DOHH2 (cell line): ENCODE results near the gene CD79A.

Source experiments
- H3F3A ChIP-seq: fragments of 200-600 bp; sonication (generic), shearing (Covaris generic); 2 replicates; pipeline ENCODE4 v1.6.0; 2016; ENCODE audit warnings: antibody characterized with exemption, mild to moderate bottlenecking; ENCODE audit not compliant: control insufficient read depth, insufficient read depth
- H3K27ac ChIP-seq: fragments of 200-600 bp; sonication (generic); 2 replicates; pipeline ENCODE4 v1.5.1; 2014; ENCODE audit warnings: low read depth, mild to moderate bottlenecking, low read length, moderate library complexity
- H3K27me3 ChIP-seq: fragments of 200-600 bp; sonication (generic); 2 replicates; pipeline ENCODE4 v1.6.1; 2014; ENCODE audit warnings: mild to moderate bottlenecking, low read length, mixed read lengths; ENCODE audit not compliant: control insufficient read depth
- H3K36me3 ChIP-seq: fragments of 200-600 bp; sonication (generic); 2 replicates; pipeline ENCODE4 v1.6.1; 2014; ENCODE audit warnings: mild to moderate bottlenecking, low read length, moderate library complexity, mixed read lengths; ENCODE audit not compliant: control insufficient read depth
- H3K4me1 ChIP-seq: fragments of 200-600 bp; sonication (generic); 2 replicates; pipeline ENCODE4 v1.6.1; 2014; ENCODE audit warnings: mild to moderate bottlenecking, low read length, mixed read lengths; ENCODE audit not compliant: control insufficient read depth
- H3K4me2 ChIP-seq: fragments of 200-600 bp; sonication (generic); 2 replicates; pipeline ENCODE4 v1.6.0; 2014; ENCODE audit warnings: mild to moderate bottlenecking, low read length, moderate library complexity
- H3K4me3 ChIP-seq: fragments of 200-600 bp; sonication (generic); 2 replicates; pipeline ENCODE4 v1.5.1; 2014; ENCODE audit warnings: mild to moderate bottlenecking, low read length, mixed read lengths
- H3K79me2 ChIP-seq: fragments of 200-600 bp; sonication (generic); 2 replicates; pipeline ENCODE4 v1.6.1; 2014; ENCODE audit warnings: mild to moderate bottlenecking, low read length, mixed read lengths; ENCODE audit not compliant: control insufficient read depth
- H3K9me2 ChIP-seq: fragments of 200-600 bp; sonication (generic); replicated peaks from 2 replicates; pipeline ENCODE4 v1.6.1; 2014; ENCODE audit warnings: mild to moderate bottlenecking, low read length, mixed read lengths; ENCODE audit not compliant: control insufficient read depth
- H3K9me3 ChIP-seq: fragments of 200-600 bp; sonication (generic); 2 replicates; pipeline ENCODE4 v1.6.1; 2014; ENCODE audit warnings: antibody characterized with exemption, low read length, mixed read lengths; ENCODE audit not compliant: control insufficient read depth, insufficient read depth
- H4K20me1 ChIP-seq: fragments of 200-600 bp; sonication (generic); 2 replicates; pipeline ENCODE4 v1.6.0; 2014; ENCODE audit warnings: low read depth, mild to moderate bottlenecking, antibody characterized with exemption, low read length, moderate library complexity; ENCODE audit not compliant: control insufficient read depth, insufficient read depth
- CTCF ChIP-seq: fragments of 200-600 bp; sonication (generic); IDR thresholded peaks from one replicate; pipeline ENCODE4 v1.5.1; 2014; ENCODE audit warnings: antibody characterized with exemption, mild to moderate bottlenecking, low read depth, low read length; ENCODE audit not compliant: poor library complexity, severe bottlenecking
- EZH2phosphoT487 ChIP-seq: fragments of 200-600 bp; sonication (generic); IDR thresholded peaks from 2 replicates; pipeline ENCODE4 v1.6.1; 2017; ENCODE audit warnings: borderline replicate concordance, mild to moderate bottlenecking, antibody characterized with exemption, low read length, moderate library complexity, mixed read lengths

CD79A gene

GRCh38 chr19:41849067-41849466 lies 28.0 kb upstream of the CD79A start:
- no peaks in the 10 kb centered on the region for H4K20me1 ChIP-seq
- no peak overlapping the region for H3K27ac ChIP-seq
- H3K9me3 ChIP-seq, result no peaks in the 10 kb centered on the region
- H3F3A ChIP-seq, result no peaks in the 10 kb centered on the region
- no peak for TF ChIP-seq CTCF
- TF ChIP-seq EZH2phosphoT487, result no peak
- no peak overlapping the region for H3K4me3 ChIP-seq
- no peak overlapping the region for H3K4me2 ChIP-seq
- no peaks in the 10 kb centered on the region for H3K36me3 ChIP-seq
- H3K27me3 ChIP-seq, result peaks cover 29% of the 10 kb centered on the region
- H3K9me2 ChIP-seq, result no peaks in the 10 kb centered on the region
- H3K79me2 ChIP-seq, result no peaks in the 10 kb centered on the region
- no peaks in the 10 kb centered on the region for H3K4me1 ChIP-seq

- H3K79me2 ChIP-seq, result no peaks in the 10 kb centered on the region
- no peaks in the 10 kb centered on the region for H3K9me3 ChIP-seq
- H3K9me2 ChIP-seq, result no peaks in the 10 kb centered on the region
- TF ChIP-seq CTCF, result no peak
- no peak for TF ChIP-seq EZH2phosphoT487
- no peak overlapping the region for H3K4me2 ChIP-seq
- no peaks in the 10 kb centered on the region for H3K4me1 ChIP-seq
- H4K20me1 ChIP-seq, result no peaks in the 10 kb centered on the region
- H3K27ac ChIP-seq, result no peak overlapping the region
- no peaks in the 10 kb centered on the region for H3K36me3 ChIP-seq
- H3F3A ChIP-seq, result no peaks in the 10 kb centered on the region
- H3K27me3 ChIP-seq, result peaks cover 29% of the 10 kb centered on the region
- no peak overlapping the region for H3K4me3 ChIP-seq
Measured at GRCh38 chr19:41850381-41850780, 26.7 kb upstream of the CD79A start.

GRCh38 chr19:41851456-41851855 lies 25.6 kb upstream of the CD79A start:
- Histone ChIP-seq H3K9me2 (no peaks in the 10 kb centered on the region), H3K4me1 (no peaks in the 10 kb centered on the region), H3K9me3 (no peaks in the 10 kb centered on the region), H4K20me1 (no peaks in the 10 kb centered on the region), H3K4me2 (no peak overlapping the region), H3F3A (no peaks in the 10 kb centered on the region), H3K4me3 (no peak overlapping the region), H3K79me2 (no peaks in the 10 kb centered on the region), H3K27me3 (peaks cover 29% of the 10 kb centered on the region), H3K27ac (no peak overlapping the region), H3K36me3 (no peaks in the 10 kb centered on the region)
- no peak for TF ChIP-seq CTCF
- TF ChIP-seq EZH2phosphoT487, result no peak

- no peak for TF ChIP-seq EZH2phosphoT487
- TF ChIP-seq CTCF, result no peak
- H4K20me1 ChIP-seq, result no peaks in the 10 kb centered on the region
- H3K79me2 ChIP-seq, result no peaks in the 10 kb centered on the region
- H3K36me3 ChIP-seq, result no peaks in the 10 kb centered on the region
- peaks cover 13% of the 10 kb centered on the region for H3K4me1 ChIP-seq
- H3K4me2 ChIP-seq, result no peak overlapping the region
- H3K9me3 ChIP-seq, result no peaks in the 10 kb centered on the region
- H3K9me2 ChIP-seq, result no peaks in the 10 kb centered on the region
- no peak overlapping the region for H3K4me3 ChIP-seq
- no peak overlapping the region for H3K27ac ChIP-seq
- no peaks in the 10 kb centered on the region for H3F3A ChIP-seq
- H3K27me3 ChIP-seq, result peaks cover 28% of the 10 kb centered on the region
Measured at GRCh38 chr19:41853344-41853743, 23.7 kb upstream of the CD79A start.
